Hematopoietic multipotent progenitor cell treated with erythropoietin and hydrocortisone succinate and interleukin-3 and kit ligand, for 17 days (in vitro differentiated cells): ENCODE measurements around the gene EGLN3.

Source experiments
- DNase-seq: peaks from one replicate; pipeline ENCODE4 v3.0.0-alpha.2; 2015; ENCODE audit warnings: low spot score

Gene EGLN3

GRCh38 chr14:33910435-33910834 is 40.4 kb downstream of the EGLN3 start:
- no peak for DNase-seq

- DNase-seq: no peak
Measured at GRCh38 chr14:33909380-33910084, 41.3 kb downstream of the EGLN3 start.

- no peak for DNase-seq
Measured at GRCh38 chr14:33908540-33909223, 42.2 kb downstream of the EGLN3 start.

- no peak for DNase-seq
Measured at GRCh38 chr14:33906968-33907367, 43.9 kb downstream of the EGLN3 start.

- DNase-seq: no peak
Measured at GRCh38 chr14:33904609-33905008, 46.3 kb downstream of the EGLN3 start.

GRCh38 chr14:33903369-33903768 is 47.5 kb downstream of the EGLN3 start:
- DNase-seq: no peak

- DNase-seq: no peak
Measured at GRCh38 chr14:33902363-33902762, 48.5 kb downstream of the EGLN3 start.

- no peak for DNase-seq
Measured at GRCh38 chr14:33901426-33902155, 49.3 kb downstream of the EGLN3 start.

- no peak for DNase-seq
Measured at GRCh38 chr14:33900706-33901105, 50.2 kb downstream of the EGLN3 start.

- DNase-seq: no peak
Measured at GRCh38 chr14:33899723-33900341, 51.0 kb downstream of the EGLN3 start.

- no peak for DNase-seq
Measured at GRCh38 chr14:33897878-33898535, 52.9 kb downstream of the EGLN3 start.

GRCh38 chr14:33897382-33897781 is 53.5 kb downstream of the EGLN3 start:
- no peak for DNase-seq

- no peak for DNase-seq
Measured at GRCh38 chr14:33894339-33894738, 56.5 kb downstream of the EGLN3 start.

GRCh38 chr14:33891700-33892099 is 59.2 kb downstream of the EGLN3 start:
- DNase-seq: no peak

GRCh38 chr14:33884916-33885315 is 66.0 kb downstream of the EGLN3 start:
- no peak for DNase-seq

GRCh38 chr14:33880330-33880729 is 70.5 kb downstream of the EGLN3 start:
- DNase-seq: no peak

- DNase-seq: no peak
Measured at GRCh38 chr14:33879684-33880286, 71.1 kb downstream of the EGLN3 start.

GRCh38 chr14:33876274-33876673 is 74.6 kb downstream of the EGLN3 start:
- DNase-seq: no peak
